ENCODE results near the gene SNRPN. TPM values are rescaled to one million over a fixed set of nuclear protein-coding genes. Genes with fewer than 3 reads are reported as not detected.

Gene SNRPN
- total RNA-seq (2021) (83.0 and 99.6 TPM in 2 replicates), Bru-seq, nascent RNA (percentile 26 among the genes with signal in this experiment), BruChase-seq, experiment 1, labeled RNA remaining after a 2-hour chase (percentile 38 among the genes with signal in this experiment), BruChase-seq, experiment 2, labeled RNA remaining after a 6-hour chase (percentile 38 among the genes with signal in this experiment)
- long read RNA-seq, transcript SNRPN-202 (10 exons, 1,528 nt): major isoform, 206 of 256 reads
- long read RNA-seq, partial matches to known transcripts: 9 of 256 reads
- long read RNA-seq, other reads (novel, unspliced or antisense): 37 of 256 reads

DNA sequence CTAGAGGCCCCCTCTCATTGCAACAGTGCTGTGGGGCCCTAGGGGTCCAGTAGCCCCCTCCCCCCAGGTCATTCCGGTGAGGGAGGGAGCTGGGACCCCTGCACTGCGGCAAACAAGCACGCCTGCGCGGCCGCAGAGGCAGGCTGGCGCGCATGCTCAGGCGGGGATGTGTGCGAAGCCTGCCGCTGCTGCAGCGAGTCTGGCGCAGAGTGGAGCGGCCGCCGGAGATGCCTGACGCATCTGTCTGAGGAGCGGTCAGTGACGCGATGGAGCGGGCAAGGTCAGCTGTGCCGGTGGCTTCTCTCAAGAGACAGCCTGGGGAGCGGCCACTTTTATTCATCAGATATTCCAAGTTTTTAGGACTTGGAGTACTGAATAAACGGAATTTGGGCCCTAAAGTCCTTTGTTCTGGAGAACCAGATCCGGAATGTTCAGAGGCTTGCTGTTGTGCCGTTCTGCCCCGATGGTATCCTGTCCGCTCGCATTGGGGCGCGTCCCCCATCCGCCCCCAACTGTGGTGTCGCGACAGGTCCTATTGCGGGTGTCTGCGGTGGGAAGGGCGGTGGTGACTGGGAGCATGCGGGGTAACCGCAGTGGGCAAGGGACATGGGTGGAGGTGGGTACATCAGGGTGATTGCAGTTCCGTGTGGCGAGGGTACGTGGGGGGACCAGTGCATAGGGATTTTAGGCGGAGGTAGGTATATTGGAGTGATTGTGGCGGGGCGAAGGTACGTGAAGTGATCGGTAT is at the start of gene SNRPN, which contains the start of gene SNURF:
TSS of gene SNRPN (plus strand) at position 205 of the 748 bp plus-strand sequence. CDS start 19,467 bp downstream, outside the sequence.
TSS of gene SNURF (plus strand) at position 205 of the 748 bp plus-strand sequence. CDS start at position 267, 62 bp downstream.
- peak; percentile 64 for DNase-seq (ENCODE audit: low spot score)
- no peaks in the 10 kb centered on the region for H3K27me3 ChIP-seq (replicated peaks; ENCODE audit: insufficient read depth, low read depth, low read length, poor library complexity)
- no peaks in the 10 kb centered on the region for H3K4me1 ChIP-seq (ENCODE audit: insufficient read depth, low read length, poor library complexity, severe bottlenecking)
- peaks cover 8% of the 10 kb centered on the region for H3K9me3 ChIP-seq (ENCODE audit: low read depth, low read length, poor library complexity, severe bottlenecking)
- intact Hi-C loops (cut with micrococcal nuclease; ENCODE audit: unreplicated experiment): loop anchor here (10.0 kb wide), 1 partner anchor 90 kb away; no protein-coding TSS in a partner anchor
- TF ChIP-seq, protein P1, sequence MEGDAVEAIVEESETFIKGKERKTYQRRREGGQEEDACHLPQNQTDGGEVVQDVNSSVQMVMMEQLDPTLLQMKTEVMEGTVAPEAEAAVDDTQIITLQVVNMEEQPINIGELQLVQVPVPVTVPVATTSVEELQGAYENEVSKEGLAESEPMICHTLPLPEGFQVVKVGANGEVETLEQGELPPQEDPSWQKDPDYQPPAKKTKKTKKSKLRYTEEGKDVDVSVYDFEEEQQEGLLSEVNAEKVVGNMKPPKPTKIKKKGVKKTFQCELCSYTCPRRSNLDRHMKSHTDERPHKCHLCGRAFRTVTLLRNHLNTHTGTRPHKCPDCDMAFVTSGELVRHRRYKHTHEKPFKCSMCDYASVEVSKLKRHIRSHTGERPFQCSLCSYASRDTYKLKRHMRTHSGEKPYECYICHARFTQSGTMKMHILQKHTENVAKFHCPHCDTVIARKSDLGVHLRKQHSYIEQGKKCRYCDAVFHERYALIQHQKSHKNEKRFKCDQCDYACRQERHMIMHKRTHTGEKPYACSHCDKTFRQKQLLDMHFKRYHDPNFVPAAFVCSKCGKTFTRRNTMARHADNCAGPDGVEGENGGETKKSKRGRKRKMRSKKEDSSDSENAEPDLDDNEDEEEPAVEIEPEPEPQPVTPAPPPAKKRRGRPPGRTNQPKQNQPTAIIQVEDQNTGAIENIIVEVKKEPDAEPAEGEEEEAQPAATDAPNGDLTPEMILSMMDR (conservative IDR thresholded peaks at IDR 0.05; ENCODE audit: low read depth, low read length): no peak
- no peak for TF ChIP-seq EZH2 (IDR thresholded peaks at IDR 0.05; ENCODE audit: borderline replicate concordance, low read depth, low read length, poor library complexity, severe bottlenecking)
- H3K36me3 ChIP-seq (ENCODE audit: insufficient read depth, low read length, poor library complexity, severe bottlenecking): no peaks in the 10 kb centered on the region
- POLR2A ChIA-PET (ENCODE audit: low non-redundant PET): no interaction called here
- H3K4me3 ChIP-seq (ENCODE audit: low read depth, low read length, poor library complexity, severe bottlenecking): peak within 1 kb of the TSS; percentile 82
- BruUV-seq (replicated peaks): no TSS peak
- CTCF ChIA-PET: no interaction called here
- peak within 1 kb of the TSS; percentile 74 for H3K27ac ChIP-seq (ENCODE audit: low read depth, low read length, poor library complexity, severe bottlenecking)

DNA sequence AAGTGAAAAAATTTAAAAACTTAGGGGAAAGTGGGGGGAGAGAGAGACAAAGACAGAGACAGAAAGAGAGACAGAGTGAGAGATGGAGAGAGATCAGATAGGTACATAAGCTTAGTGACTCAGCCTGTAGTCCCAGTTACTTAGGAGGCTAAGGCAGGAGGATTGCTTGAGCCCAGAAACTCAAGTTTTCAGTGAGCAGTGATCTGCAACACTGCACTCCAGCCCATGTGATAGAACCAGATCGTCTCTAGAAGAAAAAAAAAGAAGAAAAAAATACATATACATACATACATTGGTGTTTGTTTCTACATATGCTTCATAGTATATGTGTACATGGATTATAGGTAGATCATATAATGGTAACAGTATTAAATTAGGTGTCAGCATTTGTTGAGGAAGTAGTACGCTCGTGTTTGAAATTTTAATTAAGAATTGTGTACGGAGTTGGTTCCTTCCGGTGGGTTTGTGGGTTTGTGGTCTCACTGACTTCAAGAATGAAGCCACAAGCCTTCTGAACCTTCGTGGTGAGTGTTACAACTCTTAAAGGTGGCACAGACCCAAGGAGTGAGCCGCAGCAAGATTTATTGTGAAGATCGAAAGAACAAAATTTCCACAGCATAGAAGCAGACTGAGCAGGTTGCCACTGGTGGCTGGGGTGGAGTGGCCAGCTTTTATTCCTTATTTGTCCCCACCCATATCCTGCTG is 38.3 kb upstream of the SNRPN start:
- BruUV-seq (replicated peaks): no TSS peak
- Histone ChIP-seq H3K27me3 (replicated peaks; ENCODE audit: insufficient read depth, low read depth, low read length, poor library complexity) (no peaks in the 10 kb centered on the region), H3K27ac (ENCODE audit: low read depth, low read length, poor library complexity, severe bottlenecking) (no peak overlapping the region), H3K9me3 (ENCODE audit: low read depth, low read length, poor library complexity, severe bottlenecking) (peaks cover 21% of the 10 kb centered on the region), H3K4me3 (ENCODE audit: low read depth, low read length, poor library complexity, severe bottlenecking) (no peak overlapping the region), H3K36me3 (ENCODE audit: insufficient read depth, low read length, poor library complexity, severe bottlenecking) (no peaks in the 10 kb centered on the region), H3K4me1 (ENCODE audit: insufficient read depth, low read length, poor library complexity, severe bottlenecking) (no peaks in the 10 kb centered on the region)
- no peak for DNase-seq (ENCODE audit: low spot score)
- TF ChIP-seq, protein P1 (conservative IDR thresholded peaks at IDR 0.05; ENCODE audit: low read depth, low read length): no peak
- TF ChIP-seq EZH2 (IDR thresholded peaks at IDR 0.05; ENCODE audit: borderline replicate concordance, low read depth, low read length, poor library complexity, severe bottlenecking): no peak
- CTCF ChIA-PET: no interaction called here
- POLR2A ChIA-PET (ENCODE audit: low non-redundant PET): no interaction called here
- intact Hi-C loops (cut with micrococcal nuclease; ENCODE audit: unreplicated experiment): no loop called here

DNA sequence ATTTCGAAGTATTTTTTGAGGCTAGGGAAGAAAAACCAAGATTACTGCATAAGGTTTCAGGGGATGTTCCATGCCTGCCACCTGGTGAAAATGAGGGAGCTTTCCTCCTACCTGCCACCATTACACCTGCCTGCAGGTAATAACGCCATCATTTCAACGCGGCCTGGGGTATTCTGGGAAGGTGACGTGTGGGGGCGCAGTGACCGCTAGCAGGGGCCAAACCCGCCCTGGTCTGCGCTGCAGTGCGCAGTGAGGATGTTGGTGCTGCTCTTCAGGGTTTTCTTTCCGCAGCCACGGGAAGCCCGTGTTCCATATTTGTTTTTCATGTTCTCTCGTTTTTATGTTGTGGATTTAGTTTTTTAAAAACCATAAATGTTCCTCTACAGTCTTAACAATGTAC is 37.4 kb upstream of the SNRPN start:
- ChIA-PET POLR2A (ENCODE audit: low non-redundant PET) (no interaction called here), CTCF (no interaction called here)
- Histone ChIP-seq H3K4me3 (ENCODE audit: low read depth, low read length, poor library complexity, severe bottlenecking) (no peak overlapping the region), H3K36me3 (ENCODE audit: insufficient read depth, low read length, poor library complexity, severe bottlenecking) (no peaks in the 10 kb centered on the region), H3K4me1 (ENCODE audit: insufficient read depth, low read length, poor library complexity, severe bottlenecking) (no peaks in the 10 kb centered on the region), H3K27ac (ENCODE audit: low read depth, low read length, poor library complexity, severe bottlenecking) (no peak overlapping the region), H3K27me3 (replicated peaks; ENCODE audit: insufficient read depth, low read depth, low read length, poor library complexity) (no peaks in the 10 kb centered on the region), H3K9me3 (ENCODE audit: low read depth, low read length, poor library complexity, severe bottlenecking) (peaks cover 15% of the 10 kb centered on the region)
- no peak for TF ChIP-seq EZH2 (IDR thresholded peaks at IDR 0.05; ENCODE audit: borderline replicate concordance, low read depth, low read length, poor library complexity, severe bottlenecking)
- TF ChIP-seq, protein P1 (conservative IDR thresholded peaks at IDR 0.05; ENCODE audit: low read depth, low read length): no peak
- intact Hi-C loops (cut with micrococcal nuclease; ENCODE audit: unreplicated experiment): no loop called here
- BruUV-seq (replicated peaks): no TSS peak
- DNase-seq (ENCODE audit: low spot score): no peak

All from A673 (cell line).